Dedifferentiated amniotic fluid mesenchymal stem cell (primary cell): ENCODE results near the gene SLC25A38.

Source experiments
- DNase-seq: peaks from one replicate; pipeline ENCODE4 v3.0.0-alpha.2; 2016; ENCODE audit errors: extremely low spot score

The SLC25A38 gene

GRCh38 chr3:39433642-39434041, 50.5 kb downstream of the SLC25A38 start:
- peak; percentile 44 for DNase-seq

DNA sequence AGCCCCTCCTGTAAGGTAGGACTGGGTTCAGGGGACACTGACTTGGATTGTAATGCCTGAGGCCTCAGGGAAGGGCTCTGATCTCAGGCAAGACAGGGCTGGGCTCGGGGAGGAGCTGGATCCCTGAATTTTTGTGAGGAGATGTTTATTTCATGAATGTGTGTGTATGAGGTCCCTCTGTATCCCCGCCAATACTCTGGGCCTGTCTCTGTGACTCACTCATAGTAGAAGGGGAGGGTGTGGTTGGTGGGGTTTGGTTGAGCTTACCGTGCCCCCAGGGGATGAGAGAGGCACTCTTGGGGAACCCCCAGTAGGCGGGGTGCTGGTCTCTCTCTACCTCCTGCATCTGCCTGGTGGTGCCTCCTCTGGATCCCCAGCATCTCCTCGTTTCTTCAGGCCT, 51.4 kb downstream of the SLC25A38 start:
- no peak for DNase-seq

DNA sequence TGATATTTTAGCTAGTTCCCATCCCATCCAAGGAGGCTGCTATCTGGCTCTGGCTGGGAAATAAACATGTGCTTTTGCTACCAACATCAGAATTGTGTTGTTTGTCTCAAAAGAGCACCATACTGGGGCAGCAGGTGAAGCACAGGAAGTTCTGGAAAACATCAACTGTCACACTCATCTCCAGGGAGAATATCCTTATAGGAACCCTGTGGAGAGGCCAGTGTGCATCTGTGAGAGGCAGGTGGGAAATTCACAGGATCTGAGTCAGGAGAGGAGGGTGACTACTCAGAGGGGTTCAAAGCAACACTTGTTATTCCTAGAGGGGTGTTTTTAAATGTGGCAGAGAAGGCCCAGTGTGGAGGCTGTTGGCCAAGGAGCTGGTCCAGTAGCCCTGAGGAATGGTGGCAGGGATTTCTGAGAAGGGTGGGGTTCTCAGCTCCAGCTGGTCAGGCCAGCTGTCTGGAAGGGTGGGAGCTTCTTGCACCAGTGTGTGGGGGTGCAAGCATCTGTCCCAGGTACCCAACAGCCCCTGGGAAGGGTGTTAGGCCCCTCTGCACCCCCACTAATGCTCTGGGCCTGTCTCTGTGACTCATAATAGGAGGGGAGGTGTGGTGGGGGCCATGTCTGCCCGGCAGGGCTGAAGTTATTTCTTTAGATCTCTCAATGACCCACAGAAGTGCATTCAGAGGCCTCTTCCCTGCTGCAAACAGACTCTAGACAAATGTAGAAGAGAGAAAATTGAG, 52.0 kb downstream of the SLC25A38 start:
- DNase-seq: no peak

DNA sequence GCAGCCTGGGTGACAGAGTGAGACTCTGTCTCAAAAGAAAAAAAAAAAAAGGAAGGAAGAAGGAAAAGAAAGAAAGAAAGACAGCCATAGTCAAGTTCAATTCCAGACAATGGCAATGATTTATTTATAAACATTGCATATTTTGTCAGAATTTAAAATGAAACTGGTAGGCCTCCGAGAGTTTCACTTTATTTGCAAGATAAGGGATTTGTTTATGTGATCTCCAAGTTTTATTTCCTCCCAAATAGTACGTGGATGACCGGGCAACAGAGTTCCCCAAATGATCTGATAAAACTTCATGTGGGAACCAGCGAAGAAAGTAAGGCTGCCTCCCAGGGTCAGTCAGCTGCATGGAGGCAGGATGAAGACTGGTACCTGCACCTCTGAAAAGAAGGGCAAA, 55.7 kb downstream of the SLC25A38 start:
- DNase-seq: no peak

DNA sequence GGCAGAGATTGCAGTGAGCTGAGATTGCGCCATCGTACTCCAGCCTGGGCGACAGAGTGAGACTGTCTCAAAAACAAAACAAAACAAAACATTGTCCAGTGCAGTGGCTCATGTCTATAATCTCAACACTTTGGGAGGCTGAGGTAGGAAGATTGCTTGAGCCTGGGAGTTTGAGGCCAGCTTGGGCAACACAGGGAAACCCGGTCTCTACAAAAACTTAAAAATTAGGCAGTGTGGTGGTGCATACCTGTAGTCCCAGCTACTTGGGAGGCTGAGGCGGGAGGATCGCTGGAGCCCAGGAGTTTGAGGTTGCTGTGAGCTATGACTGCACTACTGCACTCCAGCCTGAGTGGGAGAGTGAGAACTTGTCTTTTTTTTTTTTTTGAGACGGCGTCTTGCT, 57.1 kb downstream of the SLC25A38 start:
- DNase-seq: no peak

DNA sequence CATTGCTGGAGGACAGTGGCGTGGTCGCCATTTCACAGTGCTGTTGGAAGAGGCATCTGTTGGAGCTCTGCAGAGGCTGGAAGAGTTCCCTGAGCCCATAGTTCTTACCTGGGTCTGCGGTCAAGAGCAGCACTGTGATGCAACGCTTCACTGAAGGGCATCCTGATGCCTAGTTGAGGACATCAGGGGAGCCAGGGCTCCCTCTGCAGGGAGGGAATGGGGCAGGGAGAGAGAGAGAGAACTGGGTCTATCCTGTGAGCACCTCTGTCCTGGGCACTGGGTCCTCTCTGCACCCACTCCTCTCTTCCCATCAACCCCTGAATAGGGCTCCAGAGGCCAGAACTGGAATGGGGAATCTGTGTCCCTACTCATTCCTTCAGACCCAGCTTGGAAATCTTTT, 60.4 kb downstream of the SLC25A38 start:
- DNase-seq: no peak

GRCh38 chr3:39445927-39446326, 62.8 kb downstream of the SLC25A38 start:
- DNase-seq: no peak

DNA sequence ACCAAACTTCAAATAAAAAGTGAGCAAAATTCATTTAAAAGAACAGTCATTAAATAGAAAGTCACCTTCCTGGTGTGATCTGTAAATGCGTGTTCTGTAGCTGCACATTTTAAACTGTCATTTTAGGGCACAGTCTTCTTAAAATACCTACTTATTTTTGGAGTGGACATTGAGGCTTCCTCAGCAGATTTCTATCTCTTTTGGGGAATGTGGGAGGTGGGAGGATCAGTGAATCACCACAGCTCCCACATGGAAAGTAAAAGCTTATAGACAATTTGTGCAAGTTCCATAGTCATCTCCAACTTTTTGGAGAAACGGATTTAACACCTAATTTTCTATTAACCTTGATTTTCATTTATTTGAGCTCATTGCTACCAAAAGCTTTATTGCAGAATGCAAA, 63.3 kb downstream of the SLC25A38 start:
- DNase-seq: no peak
